Mesodermal cell (in vitro differentiated cells): ENCODE data around the gene RPL13.
"Not testable (repeated sequence)": the region's sequence is repeated elsewhere in the genome, so short reads cannot be mapped to it uniquely, and the experiment has no call there.

Experiments
- H3K27ac ChIP-seq: 2 replicates; pipeline ENCODE4 v1.7.0; 2013; ENCODE audit warnings: mild to moderate bottlenecking, low read depth, low read length, moderate library complexity; ENCODE audit not compliant: severe bottlenecking
- H3K36me3 ChIP-seq: 2 replicates; pipeline ENCODE4 v1.7.1; 2013; ENCODE audit warnings: mild to moderate bottlenecking, low read length, moderate library complexity; ENCODE audit not compliant: control insufficient read depth, insufficient read depth
- H3K4me1 ChIP-seq: one replicate; pipeline ENCODE4 v1.7.1; 2013; ENCODE audit warnings: mild to moderate bottlenecking, low read length; ENCODE audit not compliant: insufficient read depth, control insufficient read depth, poor library complexity, severe bottlenecking
- H3K4me3 ChIP-seq: 2 replicates; pipeline ENCODE4 v1.7.0; 2013; ENCODE audit warnings: low read length, control low read depth, mild to moderate bottlenecking; ENCODE audit not compliant: insufficient read depth, poor library complexity, severe bottlenecking; ENCODE audit errors: extremely low read depth
- H3K9me3 ChIP-seq: 2 replicates; pipeline ENCODE4 v1.7.1; 2013; ENCODE audit warnings: mild to moderate bottlenecking, low read length, moderate library complexity; ENCODE audit not compliant: control insufficient read depth
- WGBS, 2 experiments: methylation state at CpG; one replicate each; pipeline ENCODE4 v1.1.5; 2013; ENCODE audit warnings: missing lambda C conversion rate in 2 of 2; ENCODE audit not compliant: insufficient coverage in 2 of 2; 5-methylcytosine and 5-hydroxymethylcytosine counted together

RPL13 gene

GRCh38 chr16:89563639-89564392 lies 3.3 kb downstream of the RPL13 start:
- H3K9me3 ChIP-seq: no peaks in the 10 kb centered on the region
- H3K4me1 ChIP-seq: peaks cover 23% of the 10 kb centered on the region
- WGBS, 2 experiments: 82 to 86% methylated on average over 10 to 12 of the region's 12 CpGs
- no peak overlapping the region for H3K27ac ChIP-seq
- peaks cover 46% of the 10 kb centered on the region for H3K36me3 ChIP-seq
- no peak overlapping the region for H3K4me3 ChIP-seq

DNA sequence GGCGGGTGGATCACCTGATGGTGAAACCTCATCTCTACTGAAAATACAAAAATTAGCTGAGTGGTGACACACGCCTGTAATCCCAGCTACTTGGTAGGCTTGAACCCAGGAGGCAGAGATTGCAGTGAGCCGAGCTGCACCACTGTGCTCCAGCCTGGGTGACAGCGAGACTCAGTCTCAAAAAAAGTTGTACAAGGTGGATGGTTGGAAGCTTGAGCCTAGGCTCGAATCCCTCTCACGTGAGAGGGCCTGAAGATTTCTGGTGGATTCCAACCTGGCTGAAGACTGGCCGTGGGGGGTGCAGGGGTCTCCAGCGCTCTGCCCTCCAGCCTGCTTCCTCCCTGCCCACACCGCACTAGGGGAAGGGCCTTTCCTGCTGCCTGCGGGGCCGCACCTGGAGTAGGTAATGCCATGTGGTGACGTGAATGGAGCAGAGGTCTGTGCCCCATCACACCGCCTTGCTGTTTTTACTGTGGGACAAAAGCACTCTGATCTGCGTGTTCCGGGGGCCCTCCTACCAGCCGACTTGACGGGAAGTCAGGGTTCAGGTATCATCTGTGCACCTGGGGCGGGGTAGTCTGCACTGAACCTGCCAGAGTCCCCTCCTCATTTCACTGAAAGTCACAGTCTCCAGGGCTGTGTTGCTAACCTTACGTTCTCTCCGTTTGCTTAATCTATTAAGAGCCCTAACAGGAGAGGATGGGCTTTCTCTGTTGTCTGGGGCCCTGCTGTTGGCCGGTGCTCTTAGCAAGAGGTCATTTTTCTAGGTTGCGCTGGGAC lies 4.2 kb downstream of the RPL13 start:
- H3K27ac ChIP-seq: peak overlapping the region; percentile 36
- H3K4me3 ChIP-seq: no peak overlapping the region

GRCh38 chr16:89565256-89565505 lies 4.7 kb downstream of the RPL13 start:
- no peak overlapping the region for H3K27ac ChIP-seq
- H3K9me3 ChIP-seq: no peaks in the 10 kb centered on the region
- peaks cover 46% of the 10 kb centered on the region for H3K36me3 ChIP-seq
- WGBS, 2 experiments: 28 to 44% methylated on average over 2 to 3 of the region's 3 CpGs
- peaks cover 31% of the 10 kb centered on the region for H3K4me1 ChIP-seq
- H3K4me3 ChIP-seq: no peak overlapping the region

More for the DNA sequence above, 4.2 kb downstream of the RPL13 start:
- peaks cover 46% of the 10 kb centered on the region for H3K36me3 ChIP-seq
- 79 to 83% methylated on average over 19 to 20 of the region's 22 CpGs for WGBS, 2 experiments
- H3K9me3 ChIP-seq: no peaks in the 10 kb centered on the region
- peaks cover 27% of the 10 kb centered on the region for H3K4me1 ChIP-seq

DNA sequence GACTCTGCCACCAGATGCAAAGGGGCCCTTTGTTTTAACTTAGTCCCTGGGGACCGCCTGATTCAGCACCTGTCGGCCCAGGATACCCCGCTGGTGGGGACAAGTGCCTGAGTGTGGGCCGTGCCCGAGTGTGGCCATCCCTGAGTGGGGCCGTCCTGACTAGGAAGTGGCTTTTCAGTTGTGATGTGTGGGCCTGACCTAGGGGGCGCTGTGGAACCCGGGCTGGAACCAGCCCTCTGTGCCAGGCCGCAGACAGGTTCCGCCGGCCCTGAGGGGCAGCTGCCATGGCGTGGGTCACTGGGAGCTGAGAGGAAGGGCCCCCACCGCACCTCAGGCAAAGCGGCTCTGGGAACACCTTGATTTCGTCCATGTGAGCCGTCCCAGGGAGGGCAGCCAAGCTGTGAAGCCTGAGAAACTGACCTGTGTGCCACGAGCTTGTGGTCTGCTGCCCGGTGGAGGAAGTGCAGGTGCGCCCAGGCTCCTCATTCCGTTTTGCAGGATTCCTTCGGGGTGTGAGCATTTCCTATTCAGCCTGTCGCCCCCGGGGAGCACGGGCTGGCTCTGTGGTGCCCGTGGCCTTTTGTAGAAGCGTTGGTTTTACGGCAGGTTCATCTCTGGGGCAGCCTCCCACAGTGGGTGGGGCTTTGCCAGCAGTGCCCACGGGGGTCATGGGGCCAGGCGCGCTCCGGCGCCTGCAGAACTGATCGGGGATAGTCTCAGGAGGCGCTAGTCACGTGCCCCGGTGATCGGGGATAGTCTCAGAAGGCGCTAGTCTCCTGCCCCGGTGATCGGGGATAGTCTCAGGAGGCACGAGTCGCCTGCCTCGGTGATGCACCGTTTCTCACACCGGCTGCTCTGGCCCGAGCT lies 5.3 kb downstream of the RPL13 start:
- Histone ChIP-seq H3K36me3 (peaks cover 46% of the 10 kb centered on the region), H3K4me3 (no peak overlapping the region), H3K9me3 (no peaks in the 10 kb centered on the region), H3K4me1 (peaks cover 31% of the 10 kb centered on the region), H3K27ac (no peak overlapping the region)
- WGBS, 2 experiments: 46 to 54% methylated on average over 36 to 46 of the region's 46 CpGs

- Histone ChIP-seq H3K27ac (no peak overlapping the region), H3K9me3 (no peaks in the 10 kb centered on the region), H3K4me3 (no peak overlapping the region), H3K4me1 (peaks cover 21% of the 10 kb centered on the region), H3K36me3 (peaks cover 26% of the 10 kb centered on the region)
- WGBS, 2 experiments: 82 to 89% methylated on average over 21 to 24 of the region's 30 CpGs
Observed at GRCh38 chr16:89567656-89568594, 7.4 kb downstream of the RPL13 start.

GRCh38 chr16:89569506-89570341 lies 9.2 kb downstream of the RPL13 start:
- Histone ChIP-seq H3K27ac (no peak overlapping the region), H3K36me3 (peaks cover 8% of the 10 kb centered on the region), H3K9me3 (no peaks in the 10 kb centered on the region), H3K4me1 (peaks cover 10% of the 10 kb centered on the region), H3K4me3 (no peak overlapping the region)
- 84 to 85% methylated on average over 18 to 19 of the region's 23 CpGs for WGBS, 2 experiments

DNA sequence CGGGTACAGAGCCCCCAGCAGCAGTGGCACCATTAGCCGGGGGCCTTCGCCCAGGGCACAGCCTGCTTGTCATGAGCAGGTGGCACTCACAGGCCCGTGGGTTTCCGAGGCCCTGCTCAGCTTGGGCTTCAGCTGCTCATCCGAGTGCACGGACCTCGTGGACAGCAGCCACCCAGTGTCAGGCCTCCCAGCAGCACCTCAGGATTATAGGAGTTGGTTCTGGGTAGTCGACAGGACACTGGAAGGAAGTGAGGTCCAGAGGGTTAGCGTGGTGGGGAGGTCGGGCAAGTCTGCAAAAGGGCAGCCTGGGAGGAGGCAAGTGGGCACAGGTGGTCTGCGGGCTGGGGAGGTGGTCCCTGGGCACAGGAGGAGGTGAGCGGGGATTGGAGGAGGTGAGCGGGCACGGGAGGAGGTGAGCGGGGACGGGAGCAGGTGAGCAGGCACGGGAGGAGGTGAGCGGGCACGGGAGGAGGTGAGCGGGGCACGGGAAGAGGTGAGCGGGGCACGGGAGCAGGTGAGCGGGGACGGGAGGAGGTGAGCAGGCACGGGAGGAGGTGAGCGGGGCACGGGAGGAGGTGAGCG lies 10.0 kb downstream of the RPL13 start:
- WGBS, 2 experiments: 90 to 95% methylated on average over 16 to 30 of the region's 30 CpGs
- no peak overlapping the region for H3K27ac ChIP-seq
- no peaks in the 10 kb centered on the region for H3K9me3 ChIP-seq
- H3K4me1 ChIP-seq: peaks cover 10% of the 10 kb centered on the region
- peaks cover under 1% of the 10 kb centered on the region for H3K36me3 ChIP-seq
- no peak overlapping the region for H3K4me3 ChIP-seq

DNA sequence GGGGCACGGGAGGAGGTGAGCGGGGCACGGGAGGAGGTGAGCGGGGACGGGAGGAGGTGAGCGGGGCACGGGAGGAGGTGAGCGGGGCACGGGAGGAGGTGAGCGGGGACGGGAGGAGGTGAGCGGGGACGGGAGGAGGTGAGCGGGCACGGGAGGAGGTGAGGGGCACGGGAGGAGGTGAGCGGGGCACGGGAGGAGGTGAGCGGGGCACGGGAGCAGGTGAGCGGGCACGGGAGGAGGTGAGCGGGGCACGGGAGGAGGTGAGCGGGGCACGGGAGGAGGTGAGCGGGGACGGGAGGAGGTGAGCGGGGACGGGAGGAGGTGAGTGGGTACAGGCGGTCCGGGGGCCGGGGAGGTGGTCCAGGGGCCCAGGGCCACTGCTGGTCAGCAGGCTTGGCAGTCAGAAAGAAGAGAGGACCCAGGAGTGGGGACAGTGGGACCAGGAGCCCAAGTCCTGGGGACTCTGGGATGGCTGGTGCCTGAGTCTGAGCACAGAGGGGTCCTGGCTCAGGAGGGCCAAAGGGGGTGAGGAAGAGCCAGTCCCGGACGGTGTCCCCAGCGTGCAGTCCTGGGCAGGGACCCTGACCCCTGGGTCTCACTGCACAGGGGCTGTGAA lies 10.6 kb downstream of the RPL13 start:
- peaks cover 10% of the 10 kb centered on the region for H3K4me1 ChIP-seq
- not testable (repeated sequence) for H3K9me3 ChIP-seq, H3K27ac ChIP-seq, H3K4me3 ChIP-seq, H3K36me3 ChIP-seq
- 87 to 95% methylated on average over 9 to 22 of the region's 36 CpGs for WGBS, 2 experiments

- Histone ChIP-seq H3K4me1 (peaks cover 10% of the 10 kb centered on the region), H3K4me3 (no peak overlapping the region), H3K36me3 (no peaks in the 10 kb centered on the region), H3K9me3 (no peaks in the 10 kb centered on the region), H3K27ac (no peak overlapping the region)
- 90 to 91% methylated on average over 11 to 18 of the region's 18 CpGs for WGBS, 2 experiments
Observed at GRCh38 chr16:89571636-89572035, 11.2 kb downstream of the RPL13 start.
